ENCODE results near the gene SULT1A1. TPM values are rescaled to one million over a fixed set of nuclear protein-coding genes. Genes with fewer than 3 reads are reported as not detected.
A peak's percentile ranks its signal among the peaks of the same experiment; 100 is the strongest.

Gene SULT1A1
- total and polyA plus RNA-seq, 2 of the 13 experiments (the other 11 are each of a cell fraction or from before 2014, with no cell fraction given): 114 to 147 TPM

GRCh38 chr16:28610595-28611191 is 849 bp upstream of the SULT1A1 start (continued):
- no peak; the same call in 1 of the 2 replicates for TF ChIP-seq HINFP (CRISPR knock-in tag; IDR thresholded peaks at IDR 0.05; ENCODE audit: low read depth)
- TF ChIP-seq TP53 (CRISPR knock-in tag; conservative IDR thresholded peaks at IDR 0.05): no peak
- no peak for TF ChIP-seq PHF5A (CRISPR knock-in tag; IDR thresholded peaks at IDR 0.05; ENCODE audit: low read depth, unreplicated experiment)
- TF ChIP-seq NR1H2 (CRISPR knock-in tag; IDR thresholded peaks at IDR 0.05; ENCODE audit: borderline replicate concordance, low read depth): no peak
- no peak for TF ChIP-seq DMTF1 (CRISPR knock-in tag; IDR thresholded peaks at IDR 0.05)
- TF ChIP-seq SIN3A (IDR thresholded peaks at IDR 0.05; ENCODE audit: borderline replicate concordance, low read depth, low read length): 0 out of 2 replicates have a peak, but pooled peaks have one; percentile 6
- no peak for TF ChIP-seq RBM39 (IDR thresholded peaks at IDR 0.05; ENCODE audit: low read depth, low read length, poor library complexity, severe bottlenecking)
- TF ChIP-seq ZBTB8A (CRISPR knock-in tag; IDR thresholded peaks at IDR 0.05; ENCODE audit: borderline replicate concordance, low read depth): no peak
- no peak for TF ChIP-seq ZNF251 (CRISPR knock-in tag; IDR thresholded peaks at IDR 0.05)
- TF ChIP-seq SP140L (CRISPR knock-in tag; IDR thresholded peaks at IDR 0.05; ENCODE audit: borderline replicate concordance): no peak
- TF ChIP-seq KMT2B (CRISPR knock-in tag; IDR thresholded peaks at IDR 0.05): no peak; the same call in 1 of the 2 replicates
- no peak for TF ChIP-seq ZNF205 (CRISPR knock-in tag; IDR thresholded peaks at IDR 0.05)
- peak; percentile 27; the same call in 1 of the 2 replicates for TF ChIP-seq PATZ1 (CRISPR knock-in tag; IDR thresholded peaks at IDR 0.05)
- TF ChIP-seq ZNF678 (CRISPR knock-in tag; IDR thresholded peaks at IDR 0.05): 0 out of 2 replicates have a peak, but pooled peaks have one; percentile 47
- no peak for TF ChIP-seq PRDM15 (CRISPR knock-in tag; IDR thresholded peaks at IDR 0.05)
- 0 out of 2 replicates have a peak, but pooled peaks have one; percentile 57 for TF ChIP-seq ZNF737 (CRISPR knock-in tag; IDR thresholded peaks at IDR 0.05; ENCODE audit: borderline replicate concordance)
- TF ChIP-seq ZUFSP (CRISPR knock-in tag; IDR thresholded peaks at IDR 0.05; ENCODE audit: borderline replicate concordance): no peak
